ENCODE data around the gene KLHL34. TPM values are rescaled to one million over a fixed set of nuclear protein-coding genes. Genes with fewer than 3 reads are reported as not detected.

KLHL34 gene
- total RNA-seq = 0.21 TPM

GRCh38 chrX:21658152-21658737 lies at the start of gene KLHL34:
KLHL34 (minus strand) TSS chrX:21658330; CDS start chrX:21657788, 542 bp downstream.
- Histone ChIP-seq H3K9me3 (ENCODE audit: low read depth, low read length) (no peaks in the 10 kb centered on the region), H3K27me3 (ENCODE audit: insufficient read depth, low read length) (peaks cover 8% of the 10 kb centered on the region), H3K4me3 (ENCODE audit: low read length) (peak within 1 kb of the TSS; percentile 18), H3K4me1 (ENCODE audit: insufficient read depth, low read length) (no peaks in the 10 kb centered on the region)

- H3K9me3 ChIP-seq (ENCODE audit: low read depth, low read length) = no peaks in the 10 kb centered on the region
- no peaks in the 10 kb centered on the region for H3K4me1 ChIP-seq (ENCODE audit: insufficient read depth, low read length)
- H3K27me3 ChIP-seq (ENCODE audit: insufficient read depth, low read length) = no peaks in the 10 kb centered on the region
- H3K4me3 ChIP-seq (ENCODE audit: low read length) = no peak overlapping the region
Measured at GRCh38 chrX:21705225-21705624, 47.1 kb upstream of the KLHL34 start.

- Histone ChIP-seq H3K4me3 (ENCODE audit: low read length) (no peak overlapping the region), H3K9me3 (ENCODE audit: low read depth, low read length) (no peaks in the 10 kb centered on the region), H3K27me3 (ENCODE audit: insufficient read depth, low read length) (no peaks in the 10 kb centered on the region), H3K4me1 (ENCODE audit: insufficient read depth, low read length) (no peaks in the 10 kb centered on the region)
Measured at GRCh38 chrX:21702725-21703124, 44.6 kb upstream of the KLHL34 start.

- H3K4me3 ChIP-seq (ENCODE audit: low read length) = no peak overlapping the region
- H3K4me1 ChIP-seq (ENCODE audit: insufficient read depth, low read length) = no peaks in the 10 kb centered on the region
- H3K9me3 ChIP-seq (ENCODE audit: low read depth, low read length) = no peaks in the 10 kb centered on the region
- H3K27me3 ChIP-seq (ENCODE audit: insufficient read depth, low read length) = no peaks in the 10 kb centered on the region
Measured at GRCh38 chrX:21700967-21701366, 42.8 kb upstream of the KLHL34 start.

- no peaks in the 10 kb centered on the region for H3K27me3 ChIP-seq (ENCODE audit: insufficient read depth, low read length)
- no peak overlapping the region for H3K4me3 ChIP-seq (ENCODE audit: low read length)
- H3K4me1 ChIP-seq (ENCODE audit: insufficient read depth, low read length) = no peaks in the 10 kb centered on the region
- no peaks in the 10 kb centered on the region for H3K9me3 ChIP-seq (ENCODE audit: low read depth, low read length)
Measured at GRCh38 chrX:21700275-21700674, 42.1 kb upstream of the KLHL34 start.

- no peaks in the 10 kb centered on the region for H3K27me3 ChIP-seq (ENCODE audit: insufficient read depth, low read length)
- no peaks in the 10 kb centered on the region for H3K9me3 ChIP-seq (ENCODE audit: low read depth, low read length)
- H3K4me3 ChIP-seq (ENCODE audit: low read length) = no peak overlapping the region
- no peaks in the 10 kb centered on the region for H3K4me1 ChIP-seq (ENCODE audit: insufficient read depth, low read length)
Measured at GRCh38 chrX:21699136-21699535, 41.0 kb upstream of the KLHL34 start.

- H3K4me1 ChIP-seq (ENCODE audit: insufficient read depth, low read length) = no peaks in the 10 kb centered on the region
- no peaks in the 10 kb centered on the region for H3K27me3 ChIP-seq (ENCODE audit: insufficient read depth, low read length)
- no peaks in the 10 kb centered on the region for H3K9me3 ChIP-seq (ENCODE audit: low read depth, low read length)
- H3K4me3 ChIP-seq (ENCODE audit: low read length) = no peak overlapping the region
Measured at GRCh38 chrX:21698272-21698671, 40.1 kb upstream of the KLHL34 start.

GRCh38 chrX:21691512-21692018 lies 33.4 kb upstream of the KLHL34 start:
- H3K4me3 ChIP-seq (ENCODE audit: low read length) = no peak overlapping the region
- no peaks in the 10 kb centered on the region for H3K9me3 ChIP-seq (ENCODE audit: low read depth, low read length)
- H3K4me1 ChIP-seq (ENCODE audit: insufficient read depth, low read length) = no peaks in the 10 kb centered on the region
- no peaks in the 10 kb centered on the region for H3K27me3 ChIP-seq (ENCODE audit: insufficient read depth, low read length)

GRCh38 chrX:21683941-21684340 lies 25.8 kb upstream of the KLHL34 start:
- no peaks in the 10 kb centered on the region for H3K27me3 ChIP-seq (ENCODE audit: insufficient read depth, low read length)
- no peak overlapping the region for H3K4me3 ChIP-seq (ENCODE audit: low read length)
- H3K9me3 ChIP-seq (ENCODE audit: low read depth, low read length) = no peaks in the 10 kb centered on the region
- H3K4me1 ChIP-seq (ENCODE audit: insufficient read depth, low read length) = no peaks in the 10 kb centered on the region

GRCh38 chrX:21678048-21678612 lies 20.0 kb upstream of the KLHL34 start:
- no peaks in the 10 kb centered on the region for H3K27me3 ChIP-seq (ENCODE audit: insufficient read depth, low read length)
- no peaks in the 10 kb centered on the region for H3K4me1 ChIP-seq (ENCODE audit: insufficient read depth, low read length)
- H3K4me3 ChIP-seq (ENCODE audit: low read length) = no peak overlapping the region
- no peaks in the 10 kb centered on the region for H3K9me3 ChIP-seq (ENCODE audit: low read depth, low read length)

- Histone ChIP-seq H3K27me3 (ENCODE audit: insufficient read depth, low read length) (no peaks in the 10 kb centered on the region), H3K4me1 (ENCODE audit: insufficient read depth, low read length) (no peaks in the 10 kb centered on the region), H3K9me3 (ENCODE audit: low read depth, low read length) (no peaks in the 10 kb centered on the region), H3K4me3 (ENCODE audit: low read length) (no peak overlapping the region)
Measured at GRCh38 chrX:21675931-21676330, 17.8 kb upstream of the KLHL34 start.

- Histone ChIP-seq H3K9me3 (ENCODE audit: low read depth, low read length) (no peaks in the 10 kb centered on the region), H3K4me1 (ENCODE audit: insufficient read depth, low read length) (no peaks in the 10 kb centered on the region), H3K4me3 (ENCODE audit: low read length) (no peak overlapping the region), H3K27me3 (ENCODE audit: insufficient read depth, low read length) (no peaks in the 10 kb centered on the region)
Measured at GRCh38 chrX:21674430-21675186, 16.5 kb upstream of the KLHL34 start.

- H3K27me3 ChIP-seq (ENCODE audit: insufficient read depth, low read length) = no peaks in the 10 kb centered on the region
- no peaks in the 10 kb centered on the region for H3K9me3 ChIP-seq (ENCODE audit: low read depth, low read length)
- H3K4me3 ChIP-seq (ENCODE audit: low read length) = no peak overlapping the region
- H3K4me1 ChIP-seq (ENCODE audit: insufficient read depth, low read length) = no peaks in the 10 kb centered on the region
Measured at GRCh38 chrX:21666679-21667078, 8.5 kb upstream of the KLHL34 start.

GRCh38 chrX:21666252-21666651 lies 8.1 kb upstream of the KLHL34 start:
- no peaks in the 10 kb centered on the region for H3K9me3 ChIP-seq (ENCODE audit: low read depth, low read length)
- no peak overlapping the region for H3K4me3 ChIP-seq (ENCODE audit: low read length)
- H3K27me3 ChIP-seq (ENCODE audit: insufficient read depth, low read length) = no peaks in the 10 kb centered on the region
- no peaks in the 10 kb centered on the region for H3K4me1 ChIP-seq (ENCODE audit: insufficient read depth, low read length)

GRCh38 chrX:21662761-21663160 lies 4.6 kb upstream of the KLHL34 start:
- H3K4me3 ChIP-seq (ENCODE audit: low read length) = no peak overlapping the region
- no peaks in the 10 kb centered on the region for H3K4me1 ChIP-seq (ENCODE audit: insufficient read depth, low read length)
- H3K9me3 ChIP-seq (ENCODE audit: low read depth, low read length) = no peaks in the 10 kb centered on the region

More at GRCh38 chrX:21662761-21663160, 4.6 kb upstream of the KLHL34 start:
- H3K27me3 ChIP-seq (ENCODE audit: insufficient read depth, low read length) = peaks cover 5% of the 10 kb centered on the region

All from mononuclear cell (primary cell).